Prostate gland (tissue), 2 donors: ENCODE results near the gene SPATA21.

Source experiments
- CTCF ChIP-seq, 4 experiments: fragments of 200-600 bp in 2 of 4; fragments of 450-650 bp in 2 of 4; sonication (generic) in 2 of 4; IDR thresholded peaks; 1 replicate in 3 of 4; 2 replicates in 1 of 4; pipeline ENCODE4 v1.5.1; 2016 to 2019; ENCODE audit warnings: antibody characterized with exemption in 4 of 4, mild to moderate bottlenecking in 2 of 4, moderate library complexity in 2 of 4
- POLR2A ChIP-seq: fragments of 450-650 bp; IDR thresholded peaks from one replicate; pipeline ENCODE4 v1.6.1; 2016; ENCODE audit warnings: antibody characterized with exemption, mild to moderate bottlenecking
- POLR2AphosphoS5 ChIP-seq: sonication (generic); formaldehyde crosslinking; IDR thresholded peaks from one replicate; pipeline ENCODE4 v1.6.1; 2017; ENCODE audit warnings: antibody characterized with exemption

GRCh38 chr1:16441282-16441665 lies 4.0 kb upstream of the SPATA21 start:
- no peak for TF ChIP-seq CTCF (IDR thresholded peaks at IDR 0.05)
- no peak for TF ChIP-seq POLR2A
- TF ChIP-seq POLR2AphosphoS5 = no peak
